GM12872 (cell line): ENCODE data around the gene CHMP4B.

Source experiments
- TF ChIP-seq, protein P1 (sequence below): IDR thresholded peaks from 3 replicates; pipeline ENCODE4 v1.5.1; 2011; ENCODE audit warnings: low read depth, mild to moderate bottlenecking, low read length, moderate library complexity; ENCODE audit not compliant: insufficient read depth

The CHMP4B gene

GRCh38 chr20:33836277-33836676, 25.1 kb downstream of the CHMP4B start:
- TF ChIP-seq, protein P1, sequence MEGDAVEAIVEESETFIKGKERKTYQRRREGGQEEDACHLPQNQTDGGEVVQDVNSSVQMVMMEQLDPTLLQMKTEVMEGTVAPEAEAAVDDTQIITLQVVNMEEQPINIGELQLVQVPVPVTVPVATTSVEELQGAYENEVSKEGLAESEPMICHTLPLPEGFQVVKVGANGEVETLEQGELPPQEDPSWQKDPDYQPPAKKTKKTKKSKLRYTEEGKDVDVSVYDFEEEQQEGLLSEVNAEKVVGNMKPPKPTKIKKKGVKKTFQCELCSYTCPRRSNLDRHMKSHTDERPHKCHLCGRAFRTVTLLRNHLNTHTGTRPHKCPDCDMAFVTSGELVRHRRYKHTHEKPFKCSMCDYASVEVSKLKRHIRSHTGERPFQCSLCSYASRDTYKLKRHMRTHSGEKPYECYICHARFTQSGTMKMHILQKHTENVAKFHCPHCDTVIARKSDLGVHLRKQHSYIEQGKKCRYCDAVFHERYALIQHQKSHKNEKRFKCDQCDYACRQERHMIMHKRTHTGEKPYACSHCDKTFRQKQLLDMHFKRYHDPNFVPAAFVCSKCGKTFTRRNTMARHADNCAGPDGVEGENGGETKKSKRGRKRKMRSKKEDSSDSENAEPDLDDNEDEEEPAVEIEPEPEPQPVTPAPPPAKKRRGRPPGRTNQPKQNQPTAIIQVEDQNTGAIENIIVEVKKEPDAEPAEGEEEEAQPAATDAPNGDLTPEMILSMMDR: no peak

DNA sequence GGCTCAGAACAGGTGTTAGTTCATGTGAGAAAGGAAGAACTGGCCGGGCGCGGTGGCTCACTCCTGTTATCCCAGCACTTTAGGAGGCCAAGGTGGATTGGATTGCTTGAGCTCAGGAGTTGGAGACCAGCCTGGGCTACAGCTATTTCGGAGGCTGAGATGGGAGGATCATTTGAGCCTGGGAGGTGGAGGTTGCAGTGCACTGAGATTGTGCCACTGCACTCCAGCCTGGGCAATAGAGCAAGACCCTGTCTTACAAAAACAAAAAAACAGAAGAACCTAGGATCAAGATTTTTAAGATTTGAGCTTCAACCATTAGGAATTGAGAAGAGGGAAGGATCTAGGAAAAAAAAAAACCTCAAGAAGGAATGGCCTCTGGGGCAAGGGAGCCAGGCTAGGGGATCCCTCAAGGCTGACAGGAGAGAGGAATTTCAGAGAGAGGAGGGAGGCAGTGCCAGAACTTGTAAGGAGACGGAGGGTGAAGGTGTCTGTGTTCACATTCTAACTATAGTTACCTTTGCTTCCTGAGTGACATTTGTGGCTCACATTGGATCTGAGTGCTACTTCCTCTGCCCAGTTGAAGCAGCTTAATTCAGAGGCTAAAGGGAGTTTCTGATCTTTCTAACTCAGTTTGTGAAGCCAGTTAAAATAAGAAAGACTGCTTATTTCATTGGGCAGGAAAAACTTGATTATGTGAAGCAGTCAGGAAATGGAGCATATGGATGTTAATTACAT, 26.1 kb downstream of the CHMP4B start:
- TF ChIP-seq, protein P1: no peak

DNA sequence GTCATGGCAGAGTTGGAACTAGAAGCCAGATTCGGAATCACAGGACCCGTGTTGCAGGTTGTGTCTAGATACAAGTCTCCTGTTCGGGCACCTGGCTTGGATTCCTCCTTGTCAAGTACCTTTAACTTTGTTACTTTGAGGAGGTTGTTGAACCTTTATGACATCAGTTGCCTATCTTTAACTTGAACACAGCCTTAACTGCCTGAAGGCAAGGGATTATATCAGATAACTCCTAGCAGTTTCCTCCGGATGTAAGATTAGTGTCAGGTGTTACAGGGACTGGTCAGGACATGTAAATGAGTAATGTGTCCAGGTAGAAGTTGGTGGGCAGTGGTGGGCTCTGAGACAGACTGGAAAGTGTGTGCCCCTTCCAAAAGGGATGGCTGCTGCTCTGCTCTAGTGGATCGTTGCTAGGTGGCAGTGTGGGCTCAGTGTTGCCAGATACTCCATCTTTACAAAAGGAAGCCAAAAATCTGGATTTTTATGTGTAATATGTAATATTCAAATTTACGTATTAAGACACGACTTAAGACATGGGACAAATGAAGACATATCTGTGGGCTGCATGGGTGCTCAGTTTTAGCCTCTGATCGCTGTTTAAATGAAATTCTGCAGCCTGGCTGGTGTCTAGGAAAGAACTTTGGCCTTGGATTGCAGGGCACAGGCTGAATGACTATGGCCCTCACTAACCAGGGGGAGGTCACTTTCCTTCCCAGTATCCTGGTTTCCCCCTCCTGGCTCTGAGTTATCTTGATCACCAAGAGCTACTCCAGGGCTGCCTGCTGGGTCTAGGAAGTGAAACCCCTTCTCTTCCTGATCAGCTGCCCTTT, 27.1 kb downstream of the CHMP4B start:
- TF ChIP-seq, protein P1: no peak

DNA sequence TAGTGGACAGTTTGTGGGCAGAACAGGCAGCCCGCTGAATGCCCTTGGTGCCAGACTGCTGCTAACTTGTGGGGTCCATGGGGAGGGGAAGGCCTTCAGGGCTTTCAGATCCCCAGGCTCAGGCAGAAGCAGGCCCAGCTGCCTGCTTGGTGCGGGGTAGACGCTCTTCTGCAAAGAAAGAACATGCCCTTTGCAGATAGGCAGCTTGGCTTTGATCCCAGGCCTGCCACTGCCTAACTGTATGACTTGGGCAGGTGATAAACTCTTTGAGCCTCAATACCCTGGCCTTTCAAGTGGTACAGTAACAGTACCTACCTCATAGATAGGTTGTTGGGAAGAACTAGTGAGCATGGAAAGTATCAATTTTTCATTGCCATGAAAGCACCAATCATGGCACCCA, 28.4 kb downstream of the CHMP4B start:
- TF ChIP-seq, protein P1: no peak

DNA sequence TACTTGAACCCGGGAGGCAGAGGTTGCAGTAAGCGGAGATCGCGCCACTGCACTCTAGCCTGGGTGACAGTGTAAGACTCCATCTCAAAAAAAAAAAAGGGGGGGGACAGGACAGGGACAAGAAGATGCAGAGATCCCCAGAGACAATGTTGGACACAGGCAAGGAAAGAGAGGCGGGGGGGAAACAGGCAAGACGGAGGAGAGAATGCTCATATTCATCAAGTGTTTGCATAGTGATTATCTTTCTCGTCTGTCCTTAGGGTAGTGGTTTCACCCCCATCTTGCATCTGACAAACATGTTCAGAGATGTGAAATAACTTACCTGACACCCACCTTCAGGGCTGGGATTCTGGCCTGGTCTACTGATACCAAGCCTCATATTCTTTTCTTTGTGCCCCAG, 29.0 kb downstream of the CHMP4B start:
- TF ChIP-seq, protein P1: no peak

GRCh38 chr20:33840759-33841435, 29.7 kb downstream of the CHMP4B start:
- TF ChIP-seq, protein P1: no peak

DNA sequence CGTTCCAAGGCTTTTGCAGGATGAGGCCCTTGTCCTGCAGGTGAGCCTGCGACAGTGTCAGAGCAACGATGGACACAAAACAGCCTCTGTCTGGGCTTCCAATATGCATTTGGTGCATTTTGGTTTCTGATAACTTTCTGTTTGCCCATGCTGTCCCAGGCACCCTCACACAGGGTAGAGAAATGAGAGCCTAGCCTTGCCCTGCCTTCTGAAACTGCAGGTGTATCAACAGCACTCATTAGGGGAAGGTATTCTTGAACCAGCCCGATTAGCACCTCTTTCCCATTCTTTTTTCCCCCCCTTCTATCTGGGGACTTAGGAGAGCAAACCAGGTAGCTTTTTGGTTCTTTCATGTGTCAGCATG, 30.3 kb downstream of the CHMP4B start:
- TF ChIP-seq, protein P1: no peak
